NCI-H146 (cell line): Measurements from ENCODE around the gene TMEM201.
A peak's percentile ranks its signal among the peaks of the same experiment; 100 is the strongest.

Experiments
- DNase-seq: peaks from one replicate; lab custom pipeline; 2025; lab: John Stamatoyannopoulos, UW

TMEM201 gene

DNA sequence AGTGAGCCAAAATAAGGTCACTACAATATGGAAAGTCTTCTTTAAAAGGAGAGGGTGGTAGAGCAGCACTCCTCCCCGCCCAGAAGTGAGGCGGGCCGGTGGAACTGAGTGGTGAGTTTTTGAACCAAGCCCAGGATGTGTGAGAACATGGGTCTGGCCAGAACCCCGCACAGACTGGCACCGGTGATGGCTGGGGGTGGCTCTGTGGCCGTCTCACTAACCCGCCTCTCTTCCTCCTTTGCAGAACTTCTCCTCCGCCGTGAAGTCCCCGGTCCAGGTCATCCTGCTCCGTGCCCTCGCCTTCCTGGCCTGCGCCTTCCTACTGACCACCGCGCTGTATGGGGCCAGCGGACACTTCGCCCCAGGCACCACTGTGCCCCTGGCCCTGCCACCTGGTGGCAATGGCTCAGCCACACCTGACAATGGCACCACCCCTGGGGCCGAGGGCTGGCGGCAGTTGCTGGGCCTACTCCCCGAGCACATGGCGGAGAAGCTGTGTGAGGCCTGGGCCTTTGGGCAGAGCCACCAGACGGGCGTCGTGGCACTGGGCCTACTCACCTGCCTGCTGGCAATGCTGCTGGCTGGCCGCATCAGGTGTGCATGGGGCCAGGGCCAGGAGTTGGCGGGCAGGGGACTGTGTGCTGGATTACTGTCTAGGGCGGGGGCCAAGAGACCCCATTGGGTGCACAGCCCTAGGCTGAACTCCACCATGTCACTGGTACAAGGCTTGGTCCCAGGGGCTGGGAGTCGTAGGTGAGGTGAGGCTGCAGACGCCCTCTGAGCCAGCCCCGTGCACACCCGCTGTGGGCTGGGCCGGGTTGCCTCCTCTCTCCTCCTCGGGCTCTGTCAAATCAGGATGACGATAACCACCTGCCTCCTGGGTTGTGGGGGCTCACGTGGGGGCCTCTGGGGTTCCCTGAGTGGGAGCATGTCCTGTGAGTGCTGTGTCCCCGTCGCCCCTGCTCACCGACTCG, 12.4 kb downstream of the TMEM201 start:
- no peak for DNase-seq

DNA sequence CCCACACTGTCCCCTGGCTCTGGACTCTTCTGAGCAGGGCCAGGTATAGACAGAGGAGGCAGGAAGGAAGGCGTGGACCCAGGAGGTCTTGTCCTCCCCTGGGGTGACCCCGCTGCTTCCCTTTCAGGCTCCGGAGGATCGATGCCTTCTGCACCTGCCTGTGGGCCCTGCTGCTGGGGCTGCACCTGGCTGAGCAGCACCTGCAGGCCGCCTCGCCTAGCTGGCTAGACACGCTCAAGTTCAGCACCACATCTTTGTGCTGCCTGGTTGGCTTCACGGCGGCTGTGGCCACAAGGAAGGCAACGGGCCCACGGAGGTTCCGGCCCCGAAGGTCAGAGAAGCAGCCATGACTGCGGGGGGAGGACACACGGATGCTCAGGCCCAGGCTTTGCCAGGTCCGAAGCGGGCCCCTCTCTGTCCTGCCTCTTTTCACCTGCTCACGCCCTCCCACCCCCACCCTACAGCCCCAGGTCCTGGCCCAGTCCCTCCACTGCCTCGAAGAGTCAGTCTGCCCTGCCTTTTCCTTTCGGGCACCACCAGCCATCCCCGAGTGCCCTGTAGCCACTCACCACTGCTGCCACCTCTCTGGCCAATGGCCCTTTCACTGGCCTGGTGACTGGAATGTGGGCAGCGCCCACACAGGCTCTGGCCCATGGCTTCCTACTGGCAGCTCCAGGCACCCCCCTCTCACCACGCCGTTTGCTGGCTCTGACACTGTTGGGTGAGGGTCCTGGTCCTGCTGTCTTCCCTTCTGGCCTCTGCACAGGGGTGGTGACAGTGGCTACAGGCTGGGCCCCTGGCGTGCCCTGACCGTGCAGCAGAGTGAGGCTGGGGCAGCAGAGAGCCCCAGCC, 13.5 kb downstream of the TMEM201 start:
- peak; percentile 94 for DNase-seq

DNA sequence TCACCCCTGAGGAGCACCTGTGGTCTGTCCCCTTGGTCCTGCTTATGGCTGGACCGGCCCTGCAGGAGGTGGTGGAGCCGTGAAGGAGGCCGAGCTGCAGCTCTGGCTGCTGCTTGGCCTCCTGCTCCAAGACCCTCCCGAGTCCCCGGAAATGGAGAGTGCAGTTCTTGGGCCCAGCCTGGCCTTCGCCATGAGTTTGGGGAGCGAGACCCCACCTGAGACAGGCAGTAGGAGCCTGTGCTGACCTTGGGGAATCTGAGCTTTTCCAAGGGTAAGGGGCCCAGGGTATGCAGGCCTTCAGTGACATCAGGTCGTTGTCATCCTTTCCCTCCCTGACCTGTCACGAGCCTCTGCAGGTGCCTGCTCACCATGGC, 14.1 kb downstream of the TMEM201 start:
- no peak for DNase-seq

DNA sequence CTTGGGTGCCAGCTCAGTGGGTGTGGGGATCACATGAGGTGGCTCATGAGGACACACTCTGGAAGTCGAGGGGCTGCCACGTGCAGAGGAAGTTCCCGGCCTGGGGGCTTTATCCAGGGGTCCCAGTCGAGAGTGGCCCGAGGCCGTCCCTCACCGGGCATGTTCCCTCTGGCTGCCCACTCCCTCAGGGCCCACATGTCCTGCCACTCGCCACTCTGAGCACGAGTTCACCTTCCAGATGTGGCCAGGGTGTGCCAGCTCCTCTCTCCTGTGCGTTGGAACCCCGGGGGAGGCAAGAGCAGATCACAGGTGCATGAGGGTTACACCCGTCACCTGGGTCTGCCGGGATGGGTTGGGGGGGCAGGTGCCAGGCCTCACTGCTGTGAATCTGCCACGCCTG, 14.6 kb downstream of the TMEM201 start:
- DNase-seq: no peak

DNA sequence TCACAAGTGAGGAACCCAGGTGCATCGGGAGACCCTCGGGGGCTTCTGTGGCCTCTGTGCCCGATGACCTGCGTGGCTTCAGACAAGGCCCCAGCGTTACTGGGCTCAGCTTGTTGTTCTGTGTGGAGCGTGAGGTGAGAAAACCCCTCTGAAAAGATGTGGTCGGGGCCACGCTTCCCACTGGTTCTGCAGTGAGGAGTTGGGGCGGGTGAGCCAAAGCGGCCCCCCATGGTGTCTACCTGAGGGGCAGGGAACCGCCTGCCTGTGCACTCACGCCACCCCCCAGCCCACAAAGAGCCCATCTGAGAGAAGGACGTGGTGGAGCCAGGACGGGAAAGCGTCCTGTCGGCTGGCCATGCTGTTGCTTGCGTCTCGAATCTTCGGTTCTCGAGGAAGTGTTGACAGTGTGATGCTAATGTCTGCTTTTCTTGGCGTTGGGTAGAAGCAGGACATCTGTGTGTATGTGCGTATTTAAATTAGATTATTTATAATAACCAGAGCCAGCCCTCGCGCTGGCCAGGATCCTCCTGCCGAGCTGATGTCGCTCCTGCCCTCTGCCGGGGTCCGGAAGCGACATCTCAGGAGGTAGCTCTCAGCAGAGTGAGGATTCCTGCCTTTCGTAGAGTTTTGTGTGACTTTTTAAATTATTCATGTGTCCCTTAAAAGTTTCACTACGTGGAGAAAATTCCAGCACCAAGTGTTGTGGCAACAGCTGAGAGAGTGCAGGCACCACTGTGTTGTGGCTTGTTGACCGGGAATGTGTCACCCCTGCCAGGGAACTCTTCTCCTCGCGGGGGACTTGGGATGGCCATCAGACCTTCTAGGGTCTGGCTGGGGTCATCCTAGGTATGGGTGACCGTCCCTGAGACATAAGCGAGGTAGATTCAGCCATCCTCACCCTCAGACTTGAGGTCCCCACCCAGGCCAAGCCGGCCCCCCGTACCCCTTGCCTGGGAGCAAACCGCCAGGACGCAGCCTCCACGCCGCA, 15.3 kb downstream of the TMEM201 start:
- no peak for DNase-seq

DNA sequence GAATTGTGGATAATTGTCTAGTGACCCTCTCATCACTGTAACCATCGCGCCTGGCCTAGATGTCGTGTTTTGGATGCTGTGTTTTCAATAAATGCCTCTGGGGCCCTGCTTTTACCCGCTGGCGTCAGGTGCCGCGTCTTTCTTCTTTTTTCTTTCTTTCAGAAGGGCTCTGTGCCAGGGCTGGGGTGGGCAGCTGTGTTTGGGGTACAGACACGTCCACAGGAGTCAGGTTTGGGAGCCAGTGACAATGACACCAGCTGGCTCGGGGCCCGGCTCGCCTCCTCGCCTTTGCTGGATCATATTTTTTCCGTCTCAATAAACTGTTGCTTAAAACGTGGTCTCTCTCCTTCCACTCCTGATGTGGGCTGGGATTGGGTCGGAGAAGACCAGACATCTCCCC, 16.1 kb downstream of the TMEM201 start:
- DNase-seq: no peak

DNA sequence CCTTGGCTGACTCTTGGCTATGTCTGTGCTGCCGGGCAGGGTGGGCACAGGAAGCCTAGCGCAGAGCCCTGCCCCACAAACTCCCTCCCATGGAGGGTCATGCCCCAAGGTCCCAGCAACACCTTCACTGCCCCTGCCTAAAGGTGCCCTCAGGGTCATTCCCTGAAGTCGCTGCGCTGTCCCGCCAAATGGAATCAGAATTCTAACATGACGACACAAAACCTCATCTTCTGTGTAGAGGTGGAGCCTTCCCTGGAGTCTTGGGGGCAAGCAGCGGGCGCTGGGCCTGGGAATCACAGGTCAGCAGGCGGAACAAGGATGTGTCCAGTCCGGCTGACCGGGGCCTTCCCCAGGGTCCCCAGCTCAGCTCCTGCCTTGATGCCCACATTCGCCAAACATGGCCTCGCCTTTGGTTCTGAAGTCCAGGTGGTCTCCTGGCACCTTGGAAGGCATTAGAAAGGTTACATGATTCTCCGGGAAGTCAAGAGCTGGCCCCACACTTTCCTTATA, 17.3 kb downstream of the TMEM201 start:
- DNase-seq: no peak

DNA sequence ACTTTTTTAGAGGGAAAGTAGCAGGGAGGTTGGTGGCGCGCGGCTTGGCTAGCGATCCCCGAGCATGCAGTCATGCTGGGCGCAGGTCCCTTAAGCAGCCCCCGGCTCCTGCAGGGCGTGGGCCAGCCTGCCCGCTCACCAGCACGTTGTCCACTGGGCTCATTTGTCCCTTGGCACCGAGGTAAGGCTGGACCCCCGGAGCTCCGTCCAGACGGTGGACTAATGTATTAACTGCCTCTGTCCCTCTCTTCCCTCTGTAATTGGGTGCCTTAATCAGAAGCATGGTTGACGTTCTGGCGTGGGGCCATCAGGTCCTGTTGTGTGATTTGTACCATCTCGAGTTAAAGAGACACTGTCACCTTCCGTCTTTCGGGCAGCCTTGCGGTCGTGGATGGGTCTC, 17.7 kb downstream of the TMEM201 start:
- no peak for DNase-seq

DNA sequence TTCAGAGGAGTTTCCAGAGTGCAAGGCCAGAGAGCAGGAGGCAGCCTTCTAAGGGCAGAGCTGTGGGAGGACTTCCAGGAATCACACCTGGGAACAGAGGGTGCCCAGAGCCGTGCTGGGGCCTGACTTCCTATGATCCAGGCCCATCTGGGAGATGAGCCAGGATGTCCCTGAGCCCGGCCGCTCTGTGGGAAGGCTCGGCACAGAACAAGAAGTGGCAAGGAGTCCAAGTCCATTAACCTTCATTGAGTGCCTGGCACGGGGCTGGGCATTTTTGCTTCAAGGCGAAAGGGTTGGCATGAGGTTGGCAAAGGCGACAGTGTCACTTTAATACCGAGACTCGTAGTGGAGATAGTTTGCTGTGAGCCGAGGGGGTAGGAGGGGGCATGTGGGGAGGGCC, 18.2 kb downstream of the TMEM201 start:
- DNase-seq: no peak

DNA sequence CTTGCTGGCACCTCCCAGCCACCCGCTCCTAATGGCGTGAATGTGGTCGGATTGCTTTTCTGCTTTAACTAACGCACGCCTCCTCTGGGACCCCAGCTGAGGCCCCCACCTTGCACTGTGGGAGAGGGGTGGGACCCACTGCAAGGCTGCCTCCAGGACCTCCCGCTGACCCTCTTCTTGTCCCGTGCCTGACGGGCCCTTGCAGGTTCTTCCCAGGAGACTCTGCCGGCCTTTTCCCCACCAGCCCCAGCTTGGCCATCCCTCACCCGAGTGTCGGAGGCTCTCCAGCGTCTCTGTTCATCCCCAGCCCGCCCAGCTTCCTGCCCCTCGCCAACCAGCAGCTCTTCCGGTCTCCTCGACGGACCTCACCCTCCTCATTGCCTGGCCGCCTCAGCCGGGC, 18.6 kb downstream of the TMEM201 start:
- no peak for DNase-seq

DNA sequence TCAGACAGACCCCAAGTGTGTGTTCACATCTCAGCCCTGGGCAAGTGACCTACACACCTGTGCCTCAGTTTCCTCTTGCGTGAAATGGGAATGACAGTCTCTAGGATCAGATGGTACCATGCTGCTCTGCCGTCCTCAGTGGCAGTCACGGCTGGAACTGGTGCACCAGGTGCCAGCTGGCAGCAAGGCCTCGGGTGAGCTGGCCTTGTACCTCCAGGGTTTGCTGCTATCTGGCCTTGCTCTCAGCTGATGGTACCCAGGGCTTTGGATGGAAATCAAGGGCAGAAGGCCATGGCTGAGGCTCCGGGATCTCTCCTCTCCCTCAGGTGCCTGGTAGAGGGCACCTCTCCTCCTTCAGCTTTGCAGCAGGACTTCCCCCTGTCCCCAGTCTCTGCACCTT, 21.3 kb downstream of the TMEM201 start:
- no peak for DNase-seq

DNA sequence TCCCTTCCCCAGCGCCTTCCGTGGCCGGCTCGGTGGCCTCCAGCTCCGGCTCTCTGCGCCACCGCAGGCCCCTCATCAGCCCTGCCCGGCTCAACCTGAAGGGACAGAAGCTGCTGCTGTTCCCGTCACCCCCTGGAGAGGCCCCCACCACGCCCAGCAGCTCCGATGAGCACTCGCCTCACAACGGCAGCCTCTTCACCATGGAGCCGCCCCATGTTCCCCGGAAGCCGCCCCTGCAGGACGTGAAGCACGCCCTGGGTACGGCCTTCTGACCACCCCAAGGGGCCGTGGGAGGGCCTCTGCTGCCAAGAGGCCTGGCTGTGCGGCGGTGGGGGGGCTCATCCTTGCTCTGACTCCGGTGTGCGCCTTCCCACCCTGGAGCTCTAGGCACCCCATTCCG, 21.8 kb downstream of the TMEM201 start:
- no peak for DNase-seq

DNA sequence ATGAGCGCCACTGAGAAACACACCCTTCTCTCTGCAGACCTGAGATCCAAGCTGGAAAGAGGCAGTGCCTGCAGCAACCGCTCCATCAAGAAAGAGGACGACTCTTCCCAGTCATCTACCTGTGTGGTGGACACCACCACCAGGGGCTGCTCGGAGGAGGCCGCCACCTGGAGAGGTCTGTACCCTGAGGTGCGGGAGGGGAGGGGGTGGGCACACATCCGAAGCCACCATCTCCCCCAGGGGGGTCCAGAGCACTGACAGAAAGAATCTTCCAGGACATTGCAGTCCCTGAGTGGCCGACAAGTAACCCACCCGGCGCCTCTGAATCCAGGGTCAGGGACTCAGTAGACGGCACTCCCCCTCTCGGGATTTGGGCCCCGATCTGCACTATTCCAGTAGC, 23.0 kb downstream of the TMEM201 start:
- DNase-seq: no peak

DNA sequence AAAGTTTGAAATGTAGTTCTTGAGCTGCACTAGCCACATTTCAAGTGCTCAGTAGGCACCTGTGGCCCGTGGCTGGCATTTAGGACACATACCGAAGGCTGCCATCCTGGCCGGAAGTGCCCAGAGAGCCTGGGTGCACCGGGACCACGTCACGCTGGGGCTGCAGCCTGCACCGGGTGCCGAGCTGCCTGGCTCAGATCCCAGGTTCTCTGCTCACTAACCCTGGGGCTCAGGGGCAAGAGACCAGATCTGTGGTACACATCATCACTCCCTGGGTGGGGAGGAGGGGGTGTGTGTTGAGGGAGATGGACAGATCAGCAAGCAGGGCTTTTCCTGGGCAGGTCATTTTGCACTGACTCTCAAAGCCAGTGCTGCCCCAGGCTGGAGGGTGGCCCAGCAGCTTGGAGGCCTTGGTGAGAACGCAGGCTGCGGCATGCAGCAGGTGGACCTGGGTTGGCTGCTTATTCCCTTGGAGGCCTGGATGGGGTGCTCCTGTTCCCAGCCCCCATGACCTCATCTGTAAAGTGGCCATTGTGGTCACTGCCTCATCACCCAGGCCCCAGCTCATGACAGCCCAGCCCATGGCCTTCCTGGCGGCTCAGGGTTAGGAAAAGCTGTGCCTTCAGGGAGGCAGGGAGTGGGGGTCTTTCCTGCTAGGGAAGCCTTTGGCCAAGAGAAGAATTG, 23.6 kb downstream of the TMEM201 start:
- DNase-seq: no peak

DNA sequence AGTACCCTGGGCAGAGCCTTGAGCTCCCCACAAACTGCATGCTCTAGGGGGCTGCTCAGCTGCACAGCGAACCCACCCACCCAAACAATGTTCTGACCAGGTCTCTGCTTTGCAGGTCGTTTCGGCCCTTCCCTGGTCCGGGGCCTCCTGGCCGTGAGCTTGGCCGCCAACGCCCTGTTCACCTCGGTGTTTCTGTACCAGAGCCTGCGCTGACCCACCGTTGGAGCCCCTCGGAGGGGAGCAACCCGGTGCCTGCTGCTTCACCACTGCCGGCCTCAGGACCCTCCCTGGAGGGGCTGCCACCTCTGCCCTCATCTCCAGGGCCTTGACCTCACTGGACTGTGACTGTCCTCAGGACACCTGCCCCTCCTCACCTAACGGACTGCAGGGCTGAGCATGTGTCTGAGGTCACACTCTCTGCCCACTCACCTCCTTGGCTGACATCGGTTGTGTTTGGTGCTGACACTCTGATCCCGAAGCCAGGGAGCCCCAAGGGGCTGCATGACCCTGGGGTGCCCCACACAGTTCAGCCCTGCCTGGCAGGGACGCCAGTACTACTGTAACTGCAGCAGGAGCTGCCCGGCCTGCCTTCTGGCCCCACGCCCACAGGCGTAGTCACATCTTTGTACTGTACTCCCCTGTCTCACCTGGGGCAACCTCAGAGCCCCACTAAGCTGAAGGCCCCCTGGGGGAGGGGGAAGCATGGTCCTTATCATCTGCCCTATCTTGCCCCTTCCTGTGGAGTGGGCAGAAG, 24.3 kb downstream of the TMEM201 start:
- DNase-seq: no peak

DNA sequence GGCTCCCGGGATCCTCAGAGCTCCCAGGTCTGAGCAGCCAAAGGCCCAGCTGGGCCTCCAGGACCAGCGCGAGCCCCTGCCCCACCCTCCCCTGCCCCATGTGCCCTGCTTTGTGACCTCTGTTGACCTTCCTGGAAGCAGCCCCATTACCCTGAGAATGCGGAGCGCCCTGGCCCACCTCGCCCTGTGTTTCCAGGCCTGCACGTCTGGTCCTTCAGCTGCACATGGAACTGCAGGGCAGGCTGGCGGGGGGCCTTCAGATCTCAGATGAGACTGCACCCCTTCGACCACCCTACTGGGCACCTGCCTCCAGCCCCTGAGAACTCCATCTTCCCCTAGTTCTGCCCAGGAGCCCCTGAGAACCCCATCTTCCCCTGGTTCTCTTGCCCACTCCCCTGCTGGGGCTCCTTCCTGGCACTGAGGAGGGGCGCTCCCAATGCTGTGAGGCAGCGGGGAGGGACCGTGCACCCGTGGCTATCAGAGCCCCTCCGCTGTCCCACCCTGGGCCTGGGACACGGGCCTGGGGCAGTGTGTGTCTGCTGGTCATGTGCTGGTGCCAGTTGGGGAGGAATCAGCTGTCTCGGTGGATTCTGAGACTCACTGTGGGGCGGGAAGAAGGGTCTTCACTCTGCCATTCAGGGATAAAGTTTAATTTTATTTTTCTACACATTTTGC, 25.1 kb downstream of the TMEM201 start:
- no peak for DNase-seq

DNA sequence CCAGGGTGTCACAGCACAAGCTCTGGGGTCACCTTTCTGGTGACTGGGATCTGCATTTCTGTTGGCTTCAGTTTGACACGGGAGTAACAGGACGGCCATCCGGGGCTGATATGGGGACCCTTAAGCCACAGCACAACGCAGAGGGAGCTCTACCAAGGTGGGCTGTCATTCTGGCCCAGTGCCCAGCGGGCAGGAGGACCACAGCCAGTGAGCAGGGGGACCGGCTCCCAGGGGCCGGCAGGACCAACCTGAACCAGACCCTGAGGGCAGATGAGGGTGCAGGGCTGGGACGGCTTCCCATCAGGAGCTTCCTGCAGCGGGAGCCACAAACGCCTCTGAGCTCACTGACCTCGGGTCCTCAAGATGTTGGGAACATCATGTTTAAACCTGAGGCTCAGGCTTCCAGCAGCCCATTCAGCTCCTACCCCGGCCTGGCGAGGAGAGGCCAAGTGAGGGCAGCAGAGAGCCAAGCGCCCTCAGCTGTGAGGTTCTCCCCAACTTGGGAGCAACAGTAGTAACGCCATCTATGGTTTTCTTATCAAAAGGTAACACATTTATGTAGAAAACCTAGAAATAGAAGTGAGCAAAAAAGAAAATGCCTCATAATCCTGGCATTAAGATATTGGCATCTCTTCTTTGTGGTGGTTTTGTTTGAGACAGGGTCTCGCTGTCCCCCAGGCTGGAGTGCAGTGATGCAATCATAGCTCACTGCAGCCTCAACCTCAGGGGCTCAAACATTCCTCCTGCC, 26.8 kb downstream of the TMEM201 start:
- no peak for DNase-seq

DNA sequence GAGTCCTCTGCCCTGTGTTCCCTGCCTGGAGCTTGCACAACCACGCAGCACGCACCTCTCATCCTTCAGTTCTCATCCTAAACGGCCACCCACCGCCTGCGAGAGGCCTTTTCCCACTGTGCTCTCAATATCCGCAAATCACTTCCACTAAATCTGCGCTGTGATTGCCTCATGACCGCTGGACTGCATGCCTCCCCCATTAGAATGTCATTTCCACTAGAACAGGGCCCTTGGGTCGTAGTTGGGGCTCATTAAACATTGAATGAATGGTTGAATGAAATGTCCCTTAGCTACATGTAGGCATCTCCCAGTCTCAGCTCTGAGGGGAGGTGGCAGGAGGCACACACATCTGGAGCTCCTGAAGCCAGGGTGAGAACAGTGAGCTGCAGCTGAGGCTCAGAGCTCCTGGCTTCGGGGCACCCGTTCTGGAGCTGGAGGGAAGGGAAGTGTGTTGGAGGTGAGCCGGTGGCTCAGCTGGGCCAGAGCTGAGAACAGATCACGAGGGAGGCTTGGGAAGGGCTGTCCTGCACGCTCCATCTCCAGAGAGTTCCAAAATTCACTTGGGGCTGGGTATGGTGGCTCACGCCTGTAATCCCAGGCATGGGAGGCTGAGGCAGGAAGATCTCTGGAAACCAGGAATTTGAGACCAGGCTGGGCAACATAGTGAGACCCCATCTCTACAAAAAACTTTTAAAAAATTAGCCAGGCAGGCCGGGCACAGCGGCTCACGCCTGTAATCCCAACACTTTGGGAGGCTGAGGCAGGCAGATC, 30.4 kb downstream of the TMEM201 start:
- no peak for DNase-seq
